HK-2 (cell line): Measurements from ENCODE around the gene FBN1.

Experiments used
- DNase-seq: peaks from one replicate; pipeline ENCODE4 v3.0.0-alpha.2; 2018; ENCODE audit not compliant: unreplicated experiment

The FBN1 gene

DNA sequence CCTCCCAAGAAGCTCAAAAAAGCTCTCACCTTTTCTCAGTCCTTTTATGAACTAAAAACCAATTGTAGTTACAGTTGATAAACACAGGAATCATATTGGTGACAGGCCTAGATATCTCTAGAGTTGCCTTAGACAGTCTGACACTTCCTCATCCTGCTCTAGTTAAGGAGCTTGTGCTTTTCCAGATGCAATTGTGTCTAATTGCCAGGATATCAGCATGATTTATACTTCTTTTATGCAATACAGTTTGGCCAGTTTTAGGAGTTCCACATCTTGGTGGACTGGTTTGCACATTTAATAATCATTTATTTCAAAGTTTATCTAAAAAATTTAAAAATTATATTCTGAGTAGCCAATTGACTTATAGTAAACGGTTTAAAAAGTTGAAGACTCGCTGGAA, 218.6 kb downstream of the FBN1 start:
- DNase-seq, result no peak

DNA sequence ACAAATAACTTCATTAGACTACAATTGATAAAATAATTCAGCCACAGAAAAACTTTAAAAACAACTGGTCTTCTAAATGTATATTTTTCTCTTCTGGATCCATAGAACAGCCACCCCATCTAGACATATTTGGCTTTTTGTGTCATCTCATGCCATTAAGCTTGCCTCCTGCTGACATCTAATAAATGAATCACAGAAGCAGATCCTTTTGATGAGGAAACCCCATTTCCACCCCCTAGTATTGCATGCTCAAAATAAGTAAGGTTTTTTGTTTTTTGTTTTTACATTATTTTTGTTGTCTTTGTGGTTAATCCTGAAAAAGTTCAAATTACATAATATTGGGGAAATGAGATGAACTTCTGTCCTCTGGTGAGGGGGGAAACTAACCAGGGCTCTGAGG, 219.5 kb downstream of the FBN1 start:
- DNase-seq, result no peak

DNA sequence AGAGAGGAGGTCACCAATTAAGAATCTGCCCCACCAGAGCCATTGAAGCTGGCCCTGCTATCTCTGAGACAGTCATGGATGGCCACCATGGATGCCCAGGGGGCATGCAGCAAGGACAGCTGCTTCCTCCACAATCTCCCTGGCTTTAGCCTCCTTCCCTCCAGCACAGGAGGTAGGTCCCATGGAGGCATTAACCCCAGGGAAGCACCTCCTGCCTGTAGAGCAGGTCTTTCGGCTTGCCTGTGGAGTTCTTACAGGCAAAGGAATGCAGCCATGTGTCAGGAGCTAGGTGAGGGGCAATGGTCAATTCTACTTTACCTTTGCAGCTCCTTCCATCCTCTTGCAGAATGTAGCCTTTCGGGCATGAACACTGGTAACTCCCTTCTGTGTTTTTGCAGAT, 220.5 kb downstream of the FBN1 start:
- no peak for DNase-seq

DNA sequence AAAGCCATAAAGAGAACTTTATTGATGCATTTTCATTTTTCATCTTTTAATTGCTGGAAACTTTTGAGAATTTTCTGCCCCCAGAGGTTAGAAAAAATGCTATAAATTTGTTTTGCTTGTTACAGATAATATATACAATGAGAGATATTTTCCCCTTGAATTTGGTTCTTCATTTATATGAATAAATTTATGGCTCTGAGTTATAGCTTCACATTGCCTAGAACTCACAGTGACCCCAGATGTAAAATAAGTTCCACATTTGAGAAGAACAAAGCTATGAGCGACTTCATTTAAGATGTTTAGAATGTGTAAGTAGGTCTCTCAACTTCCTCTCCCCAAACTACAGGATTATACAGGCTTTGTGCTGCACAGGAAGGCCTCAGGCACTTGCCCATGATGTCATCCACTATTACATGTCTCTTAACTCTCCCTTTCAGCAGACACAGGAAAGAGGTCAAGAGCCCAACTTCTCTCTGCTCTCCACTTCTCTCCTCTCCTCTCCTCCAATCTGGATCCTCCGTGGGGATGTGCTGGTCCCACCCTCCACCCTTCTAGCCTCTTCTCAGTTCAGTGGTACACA, 221.5 kb downstream of the FBN1 start:
- DNase-seq, result no peak

DNA sequence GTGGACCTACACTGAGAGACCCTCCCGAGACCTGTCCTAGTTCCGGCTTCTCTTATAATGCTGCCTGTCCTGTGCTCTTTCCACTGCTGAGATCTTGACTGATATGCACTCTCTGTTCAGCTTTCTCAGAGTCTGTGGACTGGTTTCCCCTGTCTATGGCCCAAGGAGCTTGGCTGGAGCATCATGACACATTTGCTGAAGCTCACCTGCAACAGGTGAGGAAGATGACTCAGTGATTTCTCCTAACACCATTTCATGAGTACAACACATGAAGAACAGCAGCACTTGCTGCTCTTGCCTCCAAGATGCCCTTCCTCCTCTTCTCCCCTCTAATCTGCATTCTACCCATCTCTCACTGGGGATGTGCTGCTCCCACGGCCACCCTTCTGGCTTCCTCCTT, 222.2 kb downstream of the FBN1 start:
- no peak for DNase-seq

DNA sequence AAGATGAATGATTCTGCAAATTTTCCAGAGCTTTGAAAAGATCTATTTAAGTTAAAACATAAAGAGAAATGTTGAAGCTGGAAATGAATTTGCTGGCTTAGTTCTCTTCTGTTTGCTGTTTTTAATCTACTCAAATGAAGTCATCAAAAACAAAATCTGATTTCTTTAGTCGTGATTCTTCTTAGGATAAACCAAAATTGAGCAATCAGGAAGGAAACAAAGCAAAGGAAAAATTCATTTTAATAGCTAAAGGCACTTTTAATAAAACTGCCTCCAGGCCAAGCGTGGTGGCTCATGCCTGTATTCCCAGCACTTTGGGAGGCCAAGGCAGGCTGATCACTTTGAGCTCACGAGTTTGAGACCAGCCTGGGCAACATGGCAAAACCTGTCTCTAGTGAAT, 223.1 kb downstream of the FBN1 start:
- DNase-seq, result no peak

DNA sequence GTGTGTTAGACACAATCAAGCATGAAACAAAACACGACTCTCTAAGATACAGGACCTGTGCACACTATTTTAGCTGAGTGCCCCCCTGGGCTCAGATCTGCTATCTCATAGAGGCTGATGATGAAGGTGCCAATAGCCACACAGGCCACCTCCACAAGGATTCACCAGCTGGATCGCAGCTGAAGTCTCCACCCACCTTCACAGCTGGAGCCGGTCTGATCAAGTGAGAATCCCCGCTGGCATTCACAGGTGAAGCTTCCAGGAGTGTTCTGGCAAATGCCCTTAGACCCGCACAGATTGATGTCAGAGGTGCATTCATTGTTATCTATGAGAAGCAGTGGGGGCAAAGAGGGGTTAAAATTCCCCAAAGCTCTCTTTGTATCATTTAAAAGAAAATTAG, 224.1 kb downstream of the FBN1 start:
- no peak for DNase-seq

DNA sequence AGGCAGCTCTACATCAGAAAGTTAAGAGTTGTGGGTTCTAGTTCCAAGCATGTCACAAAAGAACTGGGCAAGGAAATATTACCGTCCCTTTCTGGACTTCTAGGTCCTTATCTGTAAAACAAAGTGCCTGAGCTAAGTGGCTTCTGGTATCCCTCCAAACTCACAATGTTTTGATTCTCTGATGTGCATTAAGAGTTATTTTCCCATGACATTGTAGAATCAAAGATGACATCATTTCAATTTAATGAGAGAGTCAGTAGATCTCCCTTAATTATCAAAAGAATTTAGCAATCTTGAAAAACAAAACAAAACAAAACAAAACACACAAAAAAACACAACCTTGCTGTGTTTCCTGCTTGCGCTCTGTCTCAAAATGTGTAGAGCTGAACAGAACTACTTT, 225.6 kb downstream of the FBN1 start:
- DNase-seq, result no peak

DNA sequence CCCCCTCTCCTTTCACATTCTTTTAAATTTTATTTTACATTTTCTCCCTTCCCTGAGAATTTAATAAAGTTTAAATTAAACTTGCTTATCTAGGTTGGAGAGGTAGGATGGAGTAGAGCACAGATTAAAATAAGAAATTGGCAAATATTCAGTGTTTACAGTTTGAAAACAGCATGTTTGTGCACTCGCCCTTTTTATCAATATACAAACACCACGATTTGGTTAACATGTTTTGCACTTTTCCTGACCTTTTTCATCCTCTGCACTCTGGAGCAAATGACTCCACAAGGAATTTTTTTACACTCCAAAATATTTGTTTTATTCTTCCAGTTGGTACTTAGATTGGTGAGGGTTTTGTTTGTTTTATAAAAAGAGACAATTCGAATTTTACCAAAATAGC, 227.2 kb downstream of the FBN1 start:
- DNase-seq, result no peak

DNA sequence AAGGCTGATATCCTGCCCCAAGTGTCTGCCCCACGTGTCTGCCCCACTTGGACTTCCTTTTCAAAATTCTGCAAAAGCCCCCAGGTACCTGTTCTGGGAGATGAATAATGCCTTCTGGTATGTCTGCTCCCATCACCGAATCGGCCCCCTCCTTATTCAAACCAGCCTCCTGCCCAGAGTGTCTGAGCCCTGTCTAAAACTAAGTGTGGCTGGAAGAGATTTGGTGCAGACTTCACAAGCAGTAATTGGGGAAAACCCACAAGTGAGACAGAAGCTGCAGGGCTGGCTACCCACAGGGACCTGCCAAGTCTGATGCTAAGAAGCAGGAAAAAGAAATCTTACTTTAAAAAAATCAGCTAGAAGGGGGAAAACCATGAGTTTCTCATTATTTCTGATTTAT, 229.2 kb downstream of the FBN1 start:
- no peak for DNase-seq

DNA sequence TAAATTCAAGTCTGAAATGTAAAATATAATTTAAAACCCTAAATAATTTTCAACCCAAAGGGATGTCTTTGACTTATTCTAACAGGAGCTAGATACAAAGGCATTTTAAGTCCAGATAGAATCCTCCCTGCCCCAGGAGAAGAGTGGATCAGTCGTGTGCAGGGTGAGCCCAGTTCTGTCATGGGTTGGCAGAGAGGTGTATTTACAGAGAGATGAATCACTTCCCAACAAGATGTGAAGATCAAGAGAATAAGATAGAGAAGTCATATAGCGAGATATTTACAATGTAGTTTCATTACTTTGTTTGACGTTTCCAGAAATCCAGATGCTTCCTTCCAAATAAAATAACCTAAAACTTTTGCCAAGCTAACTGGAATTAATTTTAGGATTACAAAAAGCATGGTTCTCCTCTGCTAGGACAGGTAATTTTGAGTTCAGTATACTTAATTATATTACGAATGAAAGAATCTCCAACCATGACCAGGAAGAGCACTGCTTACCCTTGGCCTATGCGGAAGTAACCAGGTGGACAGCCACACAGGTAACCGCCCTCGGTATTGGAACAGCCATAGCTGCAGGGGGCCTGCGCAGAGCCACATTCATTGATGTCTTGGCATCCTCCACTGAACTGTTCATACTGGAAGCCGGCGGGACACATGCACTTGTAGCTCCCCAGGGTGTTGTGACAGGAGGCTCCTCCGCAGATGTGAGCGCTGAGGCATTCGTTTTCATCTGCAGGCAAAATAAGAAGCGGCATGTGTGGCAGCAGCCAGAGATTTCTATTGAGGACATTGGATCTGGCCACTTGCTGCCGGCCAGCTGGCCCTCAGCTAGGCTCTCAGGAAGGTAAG, 230.2 kb downstream of the FBN1 start:
- DNase-seq, result no peak

DNA sequence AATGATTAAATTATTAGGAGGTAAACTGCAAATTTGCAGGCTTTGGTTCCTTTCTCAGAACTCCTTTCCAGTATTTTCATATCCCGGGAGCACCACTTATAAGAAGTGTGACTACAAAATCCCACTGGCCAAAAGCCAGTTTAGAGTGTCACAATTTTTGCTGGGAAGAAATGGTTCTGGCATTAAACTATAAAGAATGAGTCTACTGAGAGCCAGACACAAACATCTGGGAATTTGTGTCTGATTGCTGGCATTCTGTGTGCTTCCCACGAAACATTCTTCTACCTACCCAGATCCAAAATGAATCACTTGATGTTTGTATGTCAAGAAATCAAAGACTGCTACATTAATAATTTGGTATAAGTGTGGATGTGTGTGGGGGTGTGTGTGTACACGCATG, 231.5 kb downstream of the FBN1 start:
- no peak for DNase-seq

DNA sequence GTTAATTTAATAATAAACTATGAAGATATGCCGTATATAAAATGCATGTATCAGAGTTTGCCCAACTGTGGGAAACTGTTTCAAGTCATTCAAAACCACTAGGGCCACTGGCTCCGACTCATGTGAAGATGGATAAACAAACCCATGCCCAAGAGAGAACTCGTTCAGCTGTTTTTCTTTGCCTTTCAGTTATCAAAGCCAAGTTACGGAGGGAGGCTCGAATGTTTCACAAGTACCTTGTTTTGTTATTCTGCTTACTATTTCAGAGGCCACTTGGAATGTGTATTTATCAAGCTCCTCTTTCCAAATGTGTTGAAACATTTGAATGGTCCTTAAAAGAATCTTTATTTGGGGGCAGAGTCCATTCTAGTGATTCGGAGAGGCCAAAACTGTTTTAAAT, 232.2 kb downstream of the FBN1 start:
- no peak for DNase-seq

DNA sequence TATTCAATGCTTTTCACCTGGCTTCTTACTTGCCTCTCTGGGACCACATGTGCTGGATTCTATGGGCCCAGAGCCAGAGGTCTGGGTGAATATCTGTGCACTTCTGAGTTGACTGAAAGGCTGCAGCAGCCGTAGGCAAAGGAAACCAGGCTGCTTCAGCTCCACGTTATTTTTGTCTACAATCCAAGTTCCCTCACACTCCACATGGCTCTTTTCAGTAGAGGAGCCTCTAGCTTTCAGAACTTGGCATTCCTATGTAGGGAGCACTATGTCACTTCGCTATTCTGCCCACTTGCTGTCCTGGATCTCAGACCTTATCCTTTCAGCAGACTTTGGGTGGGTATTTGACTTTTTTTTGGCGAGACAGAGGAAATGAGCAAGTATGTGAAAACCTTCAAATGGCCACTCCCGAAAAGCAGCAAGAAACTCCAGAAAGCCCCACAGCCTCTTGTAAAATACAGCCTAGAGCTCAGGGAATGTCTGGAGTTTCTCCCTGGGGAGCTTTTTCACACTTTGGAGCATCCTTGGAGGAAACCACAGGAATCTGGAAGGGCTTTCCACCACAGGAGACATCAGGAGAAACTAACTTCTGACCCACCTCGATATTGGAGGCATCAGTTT, 233.4 kb downstream of the FBN1 start:
- no peak for DNase-seq

DNA sequence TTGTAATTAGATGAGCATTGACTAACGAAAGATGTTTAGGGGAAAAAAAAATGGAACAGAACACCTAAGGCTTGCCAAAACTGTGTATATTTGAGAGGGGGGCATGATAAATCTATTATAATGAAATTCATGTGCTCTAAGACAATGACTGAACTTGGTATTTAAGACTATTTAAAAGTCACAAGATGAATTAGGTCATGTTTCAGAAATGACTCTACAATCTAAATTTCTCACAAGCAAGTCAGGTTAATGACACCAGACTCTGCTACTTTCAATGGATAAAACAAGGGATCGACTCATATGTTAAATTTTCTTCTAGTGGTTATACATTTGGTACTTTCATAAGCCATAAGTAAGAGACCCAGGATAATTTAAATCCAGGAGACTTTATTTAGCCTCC, 235.9 kb downstream of the FBN1 start:
- no peak for DNase-seq

DNA sequence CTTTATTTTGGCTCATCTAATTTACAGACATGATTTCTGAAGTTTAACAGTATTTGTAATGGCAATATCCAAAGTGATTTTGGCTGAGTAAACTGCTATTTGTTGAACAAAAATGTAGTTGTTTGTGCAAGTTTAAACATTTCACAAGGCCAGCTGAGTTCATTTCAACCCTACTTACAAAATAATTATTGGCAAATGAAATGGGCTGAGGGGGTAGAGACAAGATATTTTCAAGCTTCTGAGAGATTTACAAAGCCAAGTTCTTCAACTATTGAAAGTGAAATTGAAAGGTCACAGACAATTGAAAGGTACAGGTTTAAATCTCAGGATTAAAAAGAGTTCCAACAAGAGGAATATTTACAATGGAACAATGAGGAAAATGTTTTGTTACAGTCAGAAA, 237.2 kb downstream of the FBN1 start:
- DNase-seq, result no peak

DNA sequence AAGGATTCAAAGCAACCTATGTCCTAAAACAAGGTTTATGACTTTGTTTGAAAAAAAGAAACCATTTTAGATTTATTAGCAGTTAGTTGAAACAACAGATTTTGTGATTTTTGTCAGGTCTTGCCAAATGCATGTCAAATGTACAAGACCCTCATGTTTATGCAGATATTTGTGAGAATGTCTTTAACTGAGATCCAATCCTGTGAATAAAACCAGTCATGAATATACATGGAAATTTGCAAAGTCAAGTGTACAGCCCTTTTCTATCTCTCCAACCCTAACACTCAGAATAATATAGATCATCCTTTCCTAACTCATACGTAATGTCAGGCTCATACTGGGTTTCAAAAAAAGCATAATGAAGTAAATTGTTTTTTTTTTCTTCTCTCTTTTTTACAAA, 237.9 kb downstream of the FBN1 start:
- no peak for DNase-seq

DNA sequence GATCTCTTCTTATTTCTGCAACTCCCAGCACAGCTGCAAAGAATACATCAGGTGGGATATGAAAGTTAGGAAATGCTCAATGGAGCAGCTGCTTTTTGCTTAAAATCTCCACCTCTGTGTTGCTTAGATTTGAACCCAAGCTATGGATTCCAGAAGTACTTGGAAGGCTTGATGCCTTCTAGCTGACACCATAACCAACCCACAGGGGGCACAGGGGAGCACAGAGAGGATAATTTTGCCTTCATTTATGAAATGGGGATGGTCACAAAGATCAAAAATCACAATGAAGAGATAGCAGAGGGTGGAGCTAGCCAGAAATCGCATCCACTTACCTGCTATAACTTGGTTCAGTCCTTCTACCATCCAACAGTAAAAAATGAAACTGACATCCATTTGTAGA, 238.6 kb downstream of the FBN1 start:
- DNase-seq, result no peak

DNA sequence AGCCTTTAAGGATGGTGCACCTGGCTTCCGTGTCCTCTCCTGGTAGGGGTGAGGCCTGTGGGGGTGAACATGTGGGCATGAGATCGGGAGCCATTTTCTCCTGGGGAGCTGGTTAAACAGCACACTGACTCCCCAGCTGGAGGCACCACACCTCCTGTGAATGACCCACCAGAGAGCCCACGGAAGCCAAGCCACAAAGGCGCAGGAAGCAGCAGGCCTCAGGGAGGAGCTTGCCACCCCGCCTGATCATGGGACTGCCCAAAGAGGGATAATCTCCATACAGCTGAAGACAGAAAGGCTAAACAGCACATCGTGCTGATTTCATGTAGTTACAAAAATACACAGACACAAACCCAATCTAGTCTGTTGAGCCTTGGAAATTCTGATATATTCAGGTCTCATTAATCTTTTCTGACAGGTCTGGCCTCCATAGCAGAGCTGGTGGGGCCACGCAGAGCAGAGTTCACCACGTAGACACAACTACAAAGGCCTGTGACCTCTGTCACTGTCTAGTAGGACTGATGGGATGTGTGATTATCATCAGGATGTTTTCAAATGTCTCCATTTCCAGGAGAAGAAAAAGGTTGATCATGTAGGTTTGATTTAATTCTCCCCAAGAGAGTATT, 239.1 kb downstream of the FBN1 start:
- DNase-seq, result no peak

DNA sequence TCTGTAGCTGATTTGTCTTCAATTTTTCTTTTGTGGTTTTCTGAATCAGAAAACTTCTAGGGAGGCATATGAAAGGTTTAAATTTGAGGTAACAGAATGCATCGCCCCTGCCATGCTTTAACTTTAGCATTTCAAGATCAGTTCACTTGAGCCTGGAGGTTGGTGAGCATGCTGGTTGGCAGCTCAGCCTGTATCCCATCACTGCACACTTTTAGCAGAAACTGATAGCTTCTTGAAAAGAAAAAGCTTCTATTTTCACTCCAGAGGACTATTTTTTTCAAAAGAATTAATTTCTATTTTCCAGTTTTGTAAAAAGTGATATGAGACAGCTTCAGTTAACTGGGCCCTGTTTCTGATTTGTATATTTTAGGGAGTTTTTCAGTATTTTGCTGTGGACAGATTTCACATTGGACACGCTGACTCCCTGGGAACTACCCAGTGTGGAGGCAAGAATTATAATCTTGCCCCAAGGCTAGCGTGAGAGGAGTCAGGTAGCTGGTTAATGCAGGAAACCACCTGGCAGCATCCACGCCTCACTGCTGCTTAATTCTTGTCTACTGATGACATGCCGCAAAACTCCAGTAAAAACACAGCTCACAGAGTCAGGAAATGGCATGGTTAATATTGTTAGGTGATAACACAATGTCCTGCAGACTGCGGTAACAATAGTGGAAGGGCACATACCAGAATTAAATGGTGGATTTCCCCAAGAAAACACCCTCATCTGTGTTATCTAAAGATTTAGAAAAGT, 242.9 kb downstream of the FBN1 start:
- no peak for DNase-seq

DNA sequence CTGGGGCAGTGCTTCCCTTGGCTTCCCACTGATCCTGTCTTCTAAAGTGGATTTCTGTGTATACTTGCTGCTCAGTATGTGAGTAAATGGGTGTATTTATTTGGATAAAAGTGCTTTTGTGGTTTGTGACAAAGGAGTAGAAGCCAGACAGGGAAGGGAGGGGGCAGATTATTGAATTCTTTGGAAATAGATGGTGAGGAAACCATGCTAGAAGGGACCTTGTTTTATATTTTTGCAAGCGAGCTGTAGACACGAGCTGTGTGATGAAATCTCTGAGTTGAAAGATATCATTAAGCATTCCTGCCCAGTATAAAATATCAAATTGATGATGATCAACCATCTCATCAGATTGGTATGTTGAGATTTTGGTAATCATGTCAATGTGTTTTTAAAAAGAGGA, 245.4 kb downstream of the FBN1 start:
- DNase-seq, result no peak

DNA sequence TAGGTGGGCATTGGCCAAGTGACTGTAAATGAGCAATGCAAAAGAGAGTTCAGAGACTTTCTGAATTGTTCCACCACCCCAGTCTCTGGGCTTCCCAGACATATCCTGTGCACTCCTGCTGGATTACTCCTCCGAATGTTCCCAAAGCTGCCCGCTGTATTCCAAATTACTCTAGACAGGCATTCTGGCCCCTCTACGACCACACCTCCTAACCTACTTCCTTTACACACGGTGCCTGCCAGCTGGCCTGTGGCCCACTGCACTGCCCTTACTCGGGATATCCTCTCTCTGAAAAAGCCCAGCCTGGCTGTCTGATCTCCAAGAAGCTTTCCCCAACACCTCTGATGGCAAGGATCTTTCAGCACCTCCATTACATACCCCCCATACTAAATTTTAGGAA, 247.7 kb downstream of the FBN1 start:
- DNase-seq, result no peak
